T-helper 2 cell treated with Interferon-gamma antibody and Interleukin-4, amounts not matched to agents 5 μg/mL and 100 μg/mL, for 36 hours (primary cell): ENCODE measurements around the gene PRPSAP2.
"Not testable (repeated sequence)": the region's sequence is repeated elsewhere in the genome, so short reads cannot be mapped to it uniquely, and the experiment has no call there.

Source experiments
- DNase-seq: peaks from one replicate; pipeline ENCODE4 v3.0.0; 2021; ENCODE audit warnings: low spot score
- H3K27ac Mint-ChIP-seq: one replicate; pipeline ENCODE4 v1.8.0; 2021; ENCODE audit warnings: mild to moderate bottlenecking, mixed read lengths
- H3K27me3 Mint-ChIP-seq: one replicate; pipeline ENCODE4 v1.8.0; 2021; ENCODE audit warnings: low read depth, mixed read lengths
- H3K36me3 Mint-ChIP-seq: one replicate; pipeline ENCODE4 v1.8.0; 2021; ENCODE audit warnings: low read depth, mixed read lengths
- H3K4me1 Mint-ChIP-seq: one replicate; pipeline ENCODE4 v1.8.0; 2021; ENCODE audit warnings: low read depth, mixed read lengths
- H3K4me3 Mint-ChIP-seq: one replicate; pipeline ENCODE4 v1.8.0; 2022; ENCODE audit warnings: mild to moderate bottlenecking, moderate library complexity, mixed read lengths
- H3K9me3 Mint-ChIP-seq: one replicate; pipeline ENCODE4 v1.8.0; 2021; ENCODE audit warnings: mixed read lengths

The PRPSAP2 gene

DNA sequence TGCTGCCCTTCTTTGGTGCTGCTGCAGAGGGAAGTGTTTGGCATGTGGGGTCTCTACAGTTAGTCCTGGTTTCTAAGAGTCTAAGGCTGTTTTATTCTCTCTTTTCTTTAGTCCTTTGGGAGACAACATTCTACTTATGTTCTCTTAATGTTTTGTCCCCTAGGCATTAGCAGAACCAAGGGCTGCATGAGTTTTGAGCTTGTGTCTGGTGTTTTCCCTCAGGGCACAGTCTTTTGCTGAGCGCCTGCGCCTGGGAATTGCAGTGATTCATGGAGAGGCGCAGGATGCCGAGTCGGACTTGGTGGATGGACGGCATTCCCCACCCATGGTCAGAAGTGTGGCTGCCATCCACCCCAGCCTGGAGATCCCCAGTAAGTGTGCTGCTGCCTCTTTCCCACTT lies 53.0 kb downstream of the PRPSAP2 start:
- H3K9me3 Mint-ChIP-seq = no peaks in the 10 kb centered on the region
- no peak overlapping the region for H3K27ac Mint-ChIP-seq
- no peak overlapping the region for H3K4me3 Mint-ChIP-seq
- no peak for DNase-seq
- no peaks in the 10 kb centered on the region for H3K27me3 Mint-ChIP-seq
- H3K4me1 Mint-ChIP-seq = no peaks in the 10 kb centered on the region
- peaks cover 52% of the 10 kb centered on the region for H3K36me3 Mint-ChIP-seq

DNA sequence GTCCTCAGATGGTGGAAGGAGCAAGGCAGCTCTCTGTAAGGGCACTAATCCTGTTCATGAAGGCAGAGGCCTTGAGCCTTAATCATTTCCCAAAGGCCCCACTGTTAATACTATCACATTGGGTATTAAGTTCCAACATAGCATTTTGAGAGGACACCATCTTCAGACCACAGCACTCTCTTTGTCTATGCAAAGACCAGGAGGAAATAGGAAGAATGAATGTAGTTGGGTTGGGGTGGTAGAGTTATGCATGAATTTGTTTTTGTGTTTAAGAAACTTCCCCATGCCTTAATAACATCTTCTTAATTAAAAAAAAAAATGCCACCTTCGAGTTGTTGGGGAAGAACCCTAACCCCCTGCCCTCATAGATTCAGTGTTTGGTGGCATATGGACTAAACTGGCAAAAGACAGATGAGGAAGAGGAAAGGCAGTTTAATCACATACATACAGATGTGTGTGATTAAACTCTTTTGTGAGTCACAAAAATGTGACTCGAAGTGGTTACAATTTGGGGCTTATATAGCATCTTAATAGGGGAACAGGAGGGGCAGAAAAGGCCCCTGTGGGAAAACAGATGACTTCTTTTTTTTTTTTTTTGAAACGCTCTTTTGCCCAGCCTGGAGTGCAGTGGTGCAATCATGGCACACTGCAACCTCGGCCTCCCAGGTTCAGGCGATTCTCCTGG lies 59.0 kb downstream of the PRPSAP2 start:
- Mint-ChIP-seq H3K27me3 (no peaks in the 10 kb centered on the region), H3K36me3 (peaks cover 51% of the 10 kb centered on the region), H3K4me3 (no peak overlapping the region), H3K9me3 (no peaks in the 10 kb centered on the region), H3K27ac (no peak overlapping the region), H3K4me1 (peaks cover 34% of the 10 kb centered on the region)
- no peak for DNase-seq

DNA sequence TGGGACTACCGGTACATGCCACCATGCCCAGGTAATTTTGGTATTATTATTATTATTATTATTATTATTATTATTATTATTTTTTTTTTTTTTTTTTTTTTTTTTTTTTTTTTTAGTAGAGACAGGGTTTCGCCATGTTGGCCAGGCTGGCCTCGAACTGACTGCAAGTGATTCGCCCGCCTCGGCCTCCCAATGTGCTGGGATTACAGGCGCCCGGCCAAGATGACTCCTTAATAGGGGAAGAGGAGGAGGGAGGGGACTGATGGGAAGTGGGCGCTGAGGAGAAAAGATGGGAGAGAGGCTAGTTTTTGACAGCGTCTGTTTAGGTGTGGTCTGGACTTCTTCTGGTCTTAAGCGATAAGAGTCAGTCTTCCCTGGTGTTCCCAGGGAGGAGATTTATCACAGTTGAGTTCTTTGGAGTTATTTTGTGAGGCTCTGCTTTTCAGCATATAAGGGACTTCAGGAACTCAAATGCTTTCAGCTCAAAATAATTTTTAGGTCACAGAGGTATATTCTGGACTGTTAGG lies 59.6 kb downstream of the PRPSAP2 start:
- Mint-ChIP-seq H3K4me1 (peaks cover 38% of the 10 kb centered on the region), H3K27ac (peak overlapping the region; percentile 23), H3K36me3 (peaks cover 49% of the 10 kb centered on the region), H3K4me3 (no peak overlapping the region), H3K27me3 (no peaks in the 10 kb centered on the region), H3K9me3 (no peaks in the 10 kb centered on the region)
- DNase-seq = no peak

DNA sequence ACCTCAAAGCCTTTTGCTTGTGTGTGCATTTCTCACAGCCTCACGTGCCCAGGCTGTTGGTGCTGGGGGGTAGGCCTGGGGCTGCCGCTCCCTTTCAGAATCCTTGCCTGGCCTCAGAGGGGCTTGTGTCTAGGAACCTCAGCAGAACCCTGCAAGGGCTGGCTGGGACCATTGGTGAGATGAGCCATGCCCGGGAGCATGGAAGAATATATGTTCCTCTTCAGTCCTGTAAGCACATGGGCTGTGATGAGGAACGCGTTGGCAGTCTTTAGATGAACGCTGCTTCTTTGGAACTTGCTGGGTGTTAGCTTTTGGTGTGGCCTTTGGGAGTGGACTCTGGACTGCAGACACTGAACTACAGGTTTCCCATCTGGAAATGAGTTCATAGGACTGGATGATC lies 62.0 kb downstream of the PRPSAP2 start:
- no peaks in the 10 kb centered on the region for H3K9me3 Mint-ChIP-seq
- DNase-seq = no peak
- H3K27ac Mint-ChIP-seq = peak overlapping the region; percentile 72
- H3K4me1 Mint-ChIP-seq = peaks cover 42% of the 10 kb centered on the region
- H3K27me3 Mint-ChIP-seq = no peaks in the 10 kb centered on the region
- H3K4me3 Mint-ChIP-seq = peak overlapping the region; percentile 7
- H3K36me3 Mint-ChIP-seq = peaks cover 43% of the 10 kb centered on the region

DNA sequence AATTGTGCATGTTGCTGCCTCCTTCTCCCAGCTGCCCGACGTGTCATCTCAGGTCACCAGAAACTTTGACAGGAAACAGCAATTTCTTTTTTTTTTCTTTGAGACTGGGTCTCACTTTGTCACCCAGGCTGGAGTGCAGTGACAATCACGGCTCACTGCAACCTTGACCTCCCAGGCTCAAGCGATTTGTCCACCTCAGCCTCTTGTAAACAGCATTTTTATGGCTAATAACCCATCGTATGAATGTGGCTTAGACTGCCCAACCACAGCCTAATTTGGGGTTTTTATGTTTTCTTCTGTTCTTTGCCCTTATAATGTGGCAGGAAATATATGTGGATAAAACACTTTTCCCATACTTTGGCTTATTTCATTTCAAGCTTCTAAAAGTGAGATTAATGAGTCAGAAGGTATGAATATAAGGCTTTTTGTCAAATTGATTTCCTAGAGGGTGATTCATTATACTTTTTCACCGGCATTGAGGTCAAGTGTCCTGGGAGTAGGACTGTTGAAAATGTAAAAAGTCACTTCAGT lies 63.0 kb downstream of the PRPSAP2 start:
- no peaks in the 10 kb centered on the region for H3K27me3 Mint-ChIP-seq
- H3K27ac Mint-ChIP-seq = peak overlapping the region; percentile 81
- DNase-seq = no peak
- peaks cover 39% of the 10 kb centered on the region for H3K36me3 Mint-ChIP-seq
- no peaks in the 10 kb centered on the region for H3K9me3 Mint-ChIP-seq
- peak overlapping the region; percentile 67 for H3K4me3 Mint-ChIP-seq
- H3K4me1 Mint-ChIP-seq = peaks cover 48% of the 10 kb centered on the region

DNA sequence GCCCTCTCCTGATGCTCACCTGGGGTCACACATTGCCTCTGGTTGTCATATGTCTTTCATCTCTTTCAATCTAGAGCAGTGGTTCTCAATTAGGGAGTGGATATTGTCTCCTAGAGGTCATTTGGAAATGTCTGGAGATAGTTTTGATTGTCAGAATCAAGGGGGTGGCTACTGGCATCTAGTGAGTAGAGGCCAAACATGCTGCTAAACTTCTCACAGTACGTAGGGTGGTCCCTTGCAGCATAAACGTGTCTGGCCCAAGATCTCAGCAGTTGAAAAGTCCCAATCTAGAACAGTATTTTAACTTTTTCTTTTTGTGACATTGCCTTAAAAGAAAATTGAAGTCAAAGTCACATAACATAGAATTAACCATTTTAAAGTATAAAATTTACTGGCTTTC lies 63.6 kb downstream of the PRPSAP2 start:
- Mint-ChIP-seq H3K4me3 (peak overlapping the region; percentile 67), H3K27me3 (no peaks in the 10 kb centered on the region), H3K36me3 (peaks cover 36% of the 10 kb centered on the region), H3K4me1 (peaks cover 50% of the 10 kb centered on the region), H3K9me3 (no peaks in the 10 kb centered on the region), H3K27ac (peak overlapping the region; percentile 81)
- DNase-seq = no peak

DNA sequence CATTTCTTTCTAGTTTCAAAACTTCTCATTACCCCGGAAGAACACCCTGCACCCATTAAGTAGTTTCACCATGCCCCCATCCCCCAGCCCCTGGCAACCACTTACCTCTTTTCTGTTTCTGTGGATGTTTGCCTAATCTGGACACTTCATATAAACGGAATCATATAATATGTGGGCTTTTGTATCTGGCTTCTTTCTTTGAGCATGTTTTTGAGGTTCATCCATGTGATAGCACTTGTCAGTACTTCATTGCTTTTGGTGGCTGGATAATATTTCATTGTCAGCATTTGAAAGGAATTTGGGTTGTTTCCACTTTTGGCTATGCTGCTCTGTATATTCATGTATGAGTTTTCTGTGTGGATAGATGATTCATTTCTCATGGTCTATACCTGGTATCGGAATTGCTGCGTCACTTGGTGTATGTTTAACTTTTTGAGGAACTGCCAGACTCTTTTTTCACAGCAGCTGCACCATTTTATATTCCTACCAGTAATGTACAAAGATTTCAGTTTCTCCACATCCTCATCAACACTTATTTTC lies 64.1 kb downstream of the PRPSAP2 start:
- H3K36me3 Mint-ChIP-seq = peaks cover 35% of the 10 kb centered on the region
- H3K4me1 Mint-ChIP-seq = peaks cover 48% of the 10 kb centered on the region
- H3K9me3 Mint-ChIP-seq = no peaks in the 10 kb centered on the region
- H3K4me3 Mint-ChIP-seq = peak overlapping the region; percentile 67
- DNase-seq = peak; percentile 48
- no peaks in the 10 kb centered on the region for H3K27me3 Mint-ChIP-seq
- H3K27ac Mint-ChIP-seq = peak overlapping the region; percentile 81

DNA sequence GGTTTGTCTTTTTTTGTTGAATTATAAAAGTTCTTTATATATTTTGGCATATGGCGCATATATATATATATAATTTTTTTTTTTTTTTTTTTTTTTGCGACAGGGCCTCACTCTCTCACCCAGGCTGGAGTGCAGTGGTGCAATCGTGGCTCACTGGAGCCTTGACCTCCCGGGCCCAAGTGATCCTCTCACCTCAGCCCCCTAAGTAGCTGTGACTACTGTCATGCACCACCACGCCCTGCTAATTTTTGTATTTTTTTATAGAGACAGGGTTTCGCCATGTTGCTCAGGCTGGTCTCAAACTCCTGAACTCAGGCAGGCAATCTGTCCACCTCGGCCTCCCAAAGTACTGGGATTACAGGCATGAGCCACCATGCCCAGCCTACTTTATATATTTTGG lies 64.7 kb downstream of the PRPSAP2 start:
- Mint-ChIP-seq H3K4me3 (peak overlapping the region; percentile 67), H3K27ac (peak overlapping the region; percentile 81), H3K4me1 (peaks cover 47% of the 10 kb centered on the region), H3K36me3 (peaks cover 36% of the 10 kb centered on the region)
- not testable (repeated sequence) for H3K9me3 Mint-ChIP-seq, DNase-seq, H3K27me3 Mint-ChIP-seq

DNA sequence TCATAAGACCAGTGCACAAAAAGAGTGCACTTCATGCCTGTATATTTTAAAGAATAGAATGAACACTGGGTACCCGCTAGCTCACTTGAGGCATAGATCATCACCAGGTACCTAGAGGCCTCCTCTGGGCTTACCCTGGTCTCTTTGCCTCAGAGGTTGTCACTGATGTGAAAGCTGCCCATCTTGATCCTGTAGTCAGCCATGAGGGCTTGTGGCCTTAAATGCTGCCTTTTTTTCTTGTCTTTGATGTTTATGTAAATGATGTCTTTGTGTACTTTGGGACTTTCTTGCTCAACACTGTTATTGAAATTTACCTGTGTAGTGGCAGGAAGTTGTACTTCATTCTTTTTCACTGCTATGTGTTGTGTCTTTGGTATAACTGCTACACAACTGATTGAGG lies 67.3 kb downstream of the PRPSAP2 start:
- no peaks in the 10 kb centered on the region for H3K9me3 Mint-ChIP-seq
- H3K27ac Mint-ChIP-seq = peak overlapping the region; percentile 60
- no peak overlapping the region for H3K4me3 Mint-ChIP-seq
- H3K27me3 Mint-ChIP-seq = no peaks in the 10 kb centered on the region
- DNase-seq = no peak
- peaks cover 32% of the 10 kb centered on the region for H3K4me1 Mint-ChIP-seq
- H3K36me3 Mint-ChIP-seq = peaks cover 42% of the 10 kb centered on the region

DNA sequence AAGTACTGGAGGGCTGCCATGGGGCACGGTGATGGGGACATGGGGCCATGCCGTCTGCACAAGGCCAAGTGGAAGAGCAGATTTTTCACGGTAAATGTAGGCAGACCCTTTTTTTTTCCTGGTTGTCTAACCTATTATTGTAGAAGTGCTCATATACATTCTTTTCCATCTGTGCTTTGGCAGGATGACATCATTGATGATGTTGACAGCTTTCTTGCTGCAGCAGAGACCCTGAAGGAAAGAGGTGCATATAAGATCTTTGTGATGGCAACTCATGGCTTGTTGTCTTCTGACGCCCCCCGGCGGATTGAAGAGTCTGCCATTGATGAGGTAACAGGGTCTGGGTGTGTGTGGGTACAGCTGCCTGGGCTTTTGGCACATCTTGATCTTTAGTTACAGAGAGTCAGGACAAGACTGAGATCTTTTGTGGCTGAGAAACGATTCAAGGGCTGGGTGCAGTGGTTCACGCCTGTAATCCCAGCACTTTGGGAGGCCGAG lies 70.7 kb downstream of the PRPSAP2 start:
- H3K4me3 Mint-ChIP-seq = no peak overlapping the region
- H3K27me3 Mint-ChIP-seq = no peaks in the 10 kb centered on the region
- H3K36me3 Mint-ChIP-seq = peaks cover 49% of the 10 kb centered on the region
- DNase-seq = no peak
- H3K9me3 Mint-ChIP-seq = no peaks in the 10 kb centered on the region
- H3K4me1 Mint-ChIP-seq = peaks cover 27% of the 10 kb centered on the region
- peak overlapping the region; percentile 67 for H3K27ac Mint-ChIP-seq

DNA sequence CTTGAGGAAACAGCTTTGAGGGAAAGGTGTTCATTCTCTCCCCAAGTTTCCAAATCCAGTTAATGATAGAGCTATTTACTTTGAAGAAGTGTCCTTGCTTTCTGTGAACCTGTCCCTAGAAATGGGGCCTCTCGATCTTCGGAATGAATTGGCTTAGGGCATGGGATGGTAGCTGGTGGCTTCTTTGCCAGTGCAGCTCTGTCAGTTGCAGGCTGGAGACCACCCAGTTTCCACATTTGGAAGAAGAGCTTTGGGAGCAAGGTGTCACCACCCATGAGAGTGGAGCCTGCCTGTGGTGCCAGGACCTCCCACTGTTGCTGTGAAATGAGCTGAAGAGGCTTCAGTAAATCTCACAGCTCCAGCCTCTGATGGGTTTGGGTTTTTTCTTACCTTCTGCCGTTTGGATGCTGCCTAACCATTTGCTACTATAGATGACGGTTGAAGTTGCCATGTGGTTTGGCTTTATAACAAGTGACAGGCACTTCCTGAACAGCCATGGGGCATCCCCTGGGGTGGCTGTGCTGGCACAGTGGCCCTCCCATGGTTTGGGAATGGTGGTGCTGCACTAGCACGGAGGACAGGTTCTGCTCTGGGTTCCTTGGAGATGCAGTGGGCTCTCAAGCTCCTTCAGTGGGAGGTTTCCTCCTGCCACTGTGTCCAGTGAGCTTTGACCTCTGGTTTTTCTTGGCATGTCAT lies 74.6 kb downstream of the PRPSAP2 start:
- H3K27me3 Mint-ChIP-seq = peaks cover 3% of the 10 kb centered on the region
- H3K27ac Mint-ChIP-seq = peak overlapping the region; percentile 65
- peaks cover 16% of the 10 kb centered on the region for H3K4me1 Mint-ChIP-seq
- no peak overlapping the region for H3K4me3 Mint-ChIP-seq
- H3K36me3 Mint-ChIP-seq = peaks cover 34% of the 10 kb centered on the region
- DNase-seq = no peak
- no peaks in the 10 kb centered on the region for H3K9me3 Mint-ChIP-seq

DNA sequence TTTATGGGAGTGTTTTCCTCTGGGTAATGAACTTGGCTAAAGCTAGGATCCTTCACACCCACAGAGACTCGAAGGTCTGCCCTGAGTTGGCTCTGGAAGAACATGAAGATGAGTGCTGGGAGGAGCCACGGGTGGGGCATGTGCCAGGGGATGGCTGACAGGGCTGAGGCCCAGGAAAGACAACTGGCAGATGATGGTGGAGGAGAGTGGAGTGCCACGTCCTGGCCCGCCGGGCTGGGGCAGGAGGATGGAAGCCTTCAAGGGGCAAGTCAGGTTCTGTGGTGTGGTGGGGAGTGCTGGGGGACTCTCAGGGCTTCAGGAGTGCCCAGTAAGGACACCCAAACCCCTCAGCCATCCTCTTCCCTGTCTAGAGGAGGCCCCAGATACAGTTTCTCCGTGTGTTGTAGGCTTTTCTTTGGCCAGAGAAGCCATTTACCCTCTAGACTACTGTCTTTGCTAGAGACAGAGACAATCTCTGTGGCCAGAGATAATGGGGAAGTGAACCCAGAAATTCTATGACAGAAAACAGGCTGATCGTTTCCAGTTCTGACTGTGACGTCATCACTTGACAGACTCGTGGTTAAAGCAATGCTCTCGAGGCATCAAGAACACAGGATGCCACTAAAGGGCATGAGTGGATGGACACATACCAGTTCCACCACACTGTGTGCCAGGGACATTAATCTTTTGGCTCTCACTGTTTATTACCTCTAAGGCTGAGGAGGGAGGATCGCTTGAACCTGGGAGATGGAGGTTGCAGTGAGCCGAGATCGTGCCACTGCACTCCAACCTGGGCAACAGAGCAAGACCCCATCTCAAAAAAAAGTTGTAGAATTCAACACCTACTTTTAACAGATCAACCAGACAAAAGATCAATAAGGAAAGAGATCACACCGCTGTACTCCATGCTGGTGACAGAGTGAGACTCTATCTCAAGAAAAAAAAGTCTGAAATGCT lies 75.4 kb downstream of the PRPSAP2 start:
- H3K36me3 Mint-ChIP-seq = peaks cover 30% of the 10 kb centered on the region
- H3K9me3 Mint-ChIP-seq = no peaks in the 10 kb centered on the region
- no peak overlapping the region for H3K4me3 Mint-ChIP-seq
- peaks cover 16% of the 10 kb centered on the region for H3K4me1 Mint-ChIP-seq
- peaks cover 3% of the 10 kb centered on the region for H3K27me3 Mint-ChIP-seq
- no peak for DNase-seq
- peak overlapping the region; percentile 65 for H3K27ac Mint-ChIP-seq

DNA sequence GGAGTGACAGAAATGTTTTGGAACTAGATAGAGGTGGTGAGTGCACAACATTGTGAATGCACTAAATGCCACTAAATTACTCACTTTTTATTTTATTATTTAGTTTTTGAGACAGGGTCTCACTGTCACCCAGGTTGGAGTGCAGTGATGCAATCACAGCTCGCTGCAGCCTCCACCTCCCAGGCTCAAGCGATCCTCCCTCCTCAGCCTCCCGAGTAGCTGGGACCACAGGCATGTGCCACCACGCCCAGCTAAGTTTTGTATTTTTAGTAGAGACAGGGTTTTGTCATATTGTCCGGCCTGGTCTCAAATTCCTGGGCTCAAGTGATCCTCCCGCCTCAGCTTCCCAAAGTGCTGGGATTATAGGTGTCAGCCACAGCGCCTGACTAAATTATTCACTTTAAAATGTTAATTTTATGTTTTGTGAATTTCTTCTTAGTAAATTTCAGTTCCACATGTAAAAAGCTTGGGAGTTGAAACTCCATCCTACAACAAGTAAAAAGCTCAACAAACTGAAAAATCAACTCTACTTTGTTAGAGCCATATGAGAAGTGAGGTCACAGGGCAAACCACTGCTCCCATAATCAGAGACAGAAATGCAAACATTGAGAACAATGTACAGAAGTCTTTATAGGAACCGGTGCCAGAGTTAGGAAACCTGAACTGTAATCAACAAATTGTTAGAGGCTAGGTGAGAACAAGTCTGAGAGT lies 80.2 kb downstream of the PRPSAP2 start:
- Mint-ChIP-seq H3K27ac (no peak overlapping the region), H3K4me3 (no peak overlapping the region)
- no peak for DNase-seq

More for the DNA sequence above, 80.2 kb downstream of the PRPSAP2 start:
- H3K36me3 Mint-ChIP-seq = peaks cover under 1% of the 10 kb centered on the region
- peaks cover 8% of the 10 kb centered on the region for H3K4me1 Mint-ChIP-seq
- peaks cover 15% of the 10 kb centered on the region for H3K27me3 Mint-ChIP-seq
- H3K9me3 Mint-ChIP-seq = no peaks in the 10 kb centered on the region
